Measurements from ENCODE around the gene BRINP1. TPM values are rescaled to one million over a fixed set of nuclear protein-coding genes. Genes with fewer than 3 reads are reported as not detected.

The BRINP1 gene
- total RNA-seq, 4 donors from 2014 or later: 0.27 TPM; not detected in 3

DNA sequence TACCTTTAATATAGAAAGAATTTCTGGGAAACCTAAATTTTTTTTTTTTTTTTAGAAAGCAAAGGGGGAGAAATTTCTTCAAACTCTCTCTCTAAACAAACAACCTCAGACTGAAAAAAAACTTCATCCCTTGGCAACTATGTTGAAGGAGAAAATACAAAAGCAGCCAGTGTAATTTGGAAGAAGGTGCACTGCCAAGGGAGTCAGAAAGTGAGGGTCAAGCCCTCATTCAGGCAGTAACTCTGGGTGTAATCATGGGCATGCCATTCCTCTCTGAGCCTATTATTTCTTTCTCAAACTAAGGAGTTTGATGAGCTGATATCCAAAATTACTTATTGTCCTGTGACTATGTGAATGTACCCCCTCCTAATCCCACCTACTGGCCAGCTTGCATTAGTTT lies 203.1 kb downstream of the BRINP1 start:
- Histone ChIP-seq H3K4me1 (no peaks in the 10 kb centered on the region), H3K27ac (no peak overlapping the region), H3K9me3 (no peaks in the 10 kb centered on the region), H3K27me3 (no peaks in the 10 kb centered on the region), H3K4me3 (no peak overlapping the region), H3K36me3 (no peaks in the 10 kb centered on the region)
- in situ Hi-C loops (cut with MboI; ENCODE audit: low pct_ligation_motif_present in 1 of 4, low pct_unique_long_range_greater_than_20kb in 1 of 4, low sequenced_read_pairs in 3 of 4) (no loop called here), intact Hi-C loops (cut with DNase I; ENCODE audit: low total_unique reads) (no loop called here)
- no peak for DNase-seq
- TF ChIP-seq POLR2A (IDR thresholded peaks at IDR 0.05) (no peak), POLR2AphosphoS5 (IDR thresholded peaks at IDR 0.05) (no peak), EP300 (IDR thresholded peaks at IDR 0.05; ENCODE audit: low read depth) (no peak)
- TF ChIP-seq, protein P1, sequence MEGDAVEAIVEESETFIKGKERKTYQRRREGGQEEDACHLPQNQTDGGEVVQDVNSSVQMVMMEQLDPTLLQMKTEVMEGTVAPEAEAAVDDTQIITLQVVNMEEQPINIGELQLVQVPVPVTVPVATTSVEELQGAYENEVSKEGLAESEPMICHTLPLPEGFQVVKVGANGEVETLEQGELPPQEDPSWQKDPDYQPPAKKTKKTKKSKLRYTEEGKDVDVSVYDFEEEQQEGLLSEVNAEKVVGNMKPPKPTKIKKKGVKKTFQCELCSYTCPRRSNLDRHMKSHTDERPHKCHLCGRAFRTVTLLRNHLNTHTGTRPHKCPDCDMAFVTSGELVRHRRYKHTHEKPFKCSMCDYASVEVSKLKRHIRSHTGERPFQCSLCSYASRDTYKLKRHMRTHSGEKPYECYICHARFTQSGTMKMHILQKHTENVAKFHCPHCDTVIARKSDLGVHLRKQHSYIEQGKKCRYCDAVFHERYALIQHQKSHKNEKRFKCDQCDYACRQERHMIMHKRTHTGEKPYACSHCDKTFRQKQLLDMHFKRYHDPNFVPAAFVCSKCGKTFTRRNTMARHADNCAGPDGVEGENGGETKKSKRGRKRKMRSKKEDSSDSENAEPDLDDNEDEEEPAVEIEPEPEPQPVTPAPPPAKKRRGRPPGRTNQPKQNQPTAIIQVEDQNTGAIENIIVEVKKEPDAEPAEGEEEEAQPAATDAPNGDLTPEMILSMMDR (IDR thresholded peaks at IDR 0.05): no peak

GRCh38 chr9:119165131-119165530 lies 204.1 kb downstream of the BRINP1 start:
- DNase-seq: no peak
- 64 to 93% methylated on average over 1 of the region's 1 CpG for WGBS, 2 donors (ENCODE audit: low coverage in 1 of 2)
- no peaks in the 10 kb centered on the region for H3K27me3 ChIP-seq
- H3K9me3 ChIP-seq: no peaks in the 10 kb centered on the region
- in situ Hi-C loops (cut with MboI; ENCODE audit: low pct_ligation_motif_present in 1 of 4, low pct_unique_long_range_greater_than_20kb in 1 of 4, low sequenced_read_pairs in 3 of 4): no loop called here
- no peak overlapping the region for H3K4me3 ChIP-seq
- H3K4me1 ChIP-seq: no peaks in the 10 kb centered on the region
- no peak for TF ChIP-seq POLR2A (IDR thresholded peaks at IDR 0.05)
- no peak for TF ChIP-seq POLR2AphosphoS5 (IDR thresholded peaks at IDR 0.05)
- no peak for TF ChIP-seq EP300 (IDR thresholded peaks at IDR 0.05; ENCODE audit: low read depth)
- TF ChIP-seq, protein P1 (IDR thresholded peaks at IDR 0.05): no peak
- H3K36me3 ChIP-seq: no peaks in the 10 kb centered on the region
- H3K27ac ChIP-seq: no peak overlapping the region
- intact Hi-C loops (cut with DNase I; ENCODE audit: low total_unique reads): no loop called here

GRCh38 chr9:119164716-119165115 lies 204.5 kb downstream of the BRINP1 start:
- in situ Hi-C loops (cut with MboI; ENCODE audit: low pct_ligation_motif_present in 1 of 4, low pct_unique_long_range_greater_than_20kb in 1 of 4, low sequenced_read_pairs in 3 of 4) (no loop called here), intact Hi-C loops (cut with DNase I; ENCODE audit: low total_unique reads) (no loop called here)
- TF ChIP-seq EP300 (IDR thresholded peaks at IDR 0.05; ENCODE audit: low read depth) (no peak), POLR2AphosphoS5 (IDR thresholded peaks at IDR 0.05) (no peak), POLR2A (IDR thresholded peaks at IDR 0.05) (no peak)
- TF ChIP-seq, protein P1 (IDR thresholded peaks at IDR 0.05): no peak
- Histone ChIP-seq H3K4me1 (no peaks in the 10 kb centered on the region), H3K9me3 (no peaks in the 10 kb centered on the region), H3K27ac (no peak overlapping the region), H3K27me3 (no peaks in the 10 kb centered on the region), H3K4me3 (no peak overlapping the region), H3K36me3 (no peaks in the 10 kb centered on the region)
- DNase-seq: no peak

- H3K27me3 ChIP-seq: no peaks in the 10 kb centered on the region
- no peak overlapping the region for H3K4me3 ChIP-seq
- H3K4me1 ChIP-seq: no peaks in the 10 kb centered on the region
- H3K36me3 ChIP-seq: no peaks in the 10 kb centered on the region
- no peak overlapping the region for H3K27ac ChIP-seq
- no peak for DNase-seq
- in situ Hi-C loops (cut with MboI; ENCODE audit: low pct_ligation_motif_present in 1 of 4, low pct_unique_long_range_greater_than_20kb in 1 of 4, low sequenced_read_pairs in 3 of 4) (no loop called here), intact Hi-C loops (cut with DNase I; ENCODE audit: low total_unique reads) (no loop called here)
- TF ChIP-seq EP300 (IDR thresholded peaks at IDR 0.05; ENCODE audit: low read depth) (no peak), POLR2AphosphoS5 (IDR thresholded peaks at IDR 0.05) (no peak), POLR2A (IDR thresholded peaks at IDR 0.05) (no peak)
- TF ChIP-seq, protein P1 (IDR thresholded peaks at IDR 0.05): no peak
- no peaks in the 10 kb centered on the region for H3K9me3 ChIP-seq
These were observed 208.7 kb downstream of the BRINP1 start for GRCh38 chr9:119160551-119160950.
